Sigmoid colon (tissue), 4 donors: Measurements from ENCODE around the gene NUDT4.

Experiments
- CTCF ChIP-seq, 4 experiments: fragments of 450-650 bp in 3 of 4; fragments of 200-600 bp in 1 of 4; IDR thresholded peaks; one replicate each; pipeline ENCODE4 v1.5.1; 2016 to 2019; ENCODE audit warnings: antibody characterized with exemption in 4 of 4, mild to moderate bottlenecking in 3 of 4, moderate library complexity in 2 of 4
- EP300 ChIP-seq, 4 donors: sonication (generic); formaldehyde crosslinking; IDR thresholded peaks; one replicate each; pipeline ENCODE4 v1.6.1; 2017; ENCODE audit warnings: antibody characterized with exemption in 4 of 4
- POLR2A ChIP-seq, 2 donors: fragments of 450-650 bp; IDR thresholded peaks; one replicate each; pipeline ENCODE4 v1.6.1; 2016; ENCODE audit warnings: antibody characterized with exemption in 2 of 2, mild to moderate bottlenecking in 2 of 2, moderate library complexity in 2 of 2
- POLR2AphosphoS5 ChIP-seq, 4 donors: sonication (generic); formaldehyde crosslinking; IDR thresholded peaks; one replicate each; pipeline ENCODE4 v1.6.1; 2017; ENCODE audit warnings: antibody characterized with exemption in 4 of 4

GRCh38 chr12:93375906-93376305 is 1.8 kb upstream of the NUDT4 start:
- no peak for TF ChIP-seq CTCF (IDR thresholded peaks at IDR 0.05)
- TF ChIP-seq POLR2A (IDR thresholded peaks at IDR 0.05), result no peak
- TF ChIP-seq POLR2AphosphoS5 (IDR thresholded peaks at IDR 0.05), result no peak
- TF ChIP-seq EP300 (IDR thresholded peaks at IDR 0.05), result no peak
